ENCODE results near the gene CCDC110. TPM values are rescaled to one million over a fixed set of nuclear protein-coding genes. Genes with fewer than 3 reads are reported as not detected.

CCDC110 gene
- total and polyA plus RNA-seq, 4 donors: 0.31 to 1.8 (median 0.92) TPM

GRCh38 chr4:185465707-185466106 is 5.8 kb downstream of the CCDC110 start:
- Histone ChIP-seq H3K4me3 (no peak overlapping the region), H3K27me3 (ENCODE audit: control insufficient read depth in 3 of 3, insufficient read depth in 3 of 3, low read length in 2 of 3) (peaks cover 0 to 6% (median 0%) of the 10 kb centered on the region in 3 donors), H3K27ac (ENCODE audit: low read depth in 1 of 2, low read length in 1 of 2) (no peak overlapping the region), H3K4me1 (ENCODE audit: control insufficient read depth in 5 of 5, insufficient read depth in 5 of 5, low read length in 5 of 5) (peaks cover 0 to 24% (median 2%) of the 10 kb centered on the region in 5 donors), H3K9me3 (ENCODE audit: control insufficient read depth in 4 of 4, insufficient read depth in 3 of 4, low read length in 3 of 4) (no peaks in the 10 kb centered on the region), H3K9ac (ENCODE audit: insufficient read depth in 1 of 2, low read length in 2 of 2) (no peak overlapping the region), H3K36me3 (ENCODE audit: control insufficient read depth in 4 of 4, insufficient read depth in 4 of 4, low read length in 4 of 4) (no peaks in the 10 kb centered on the region)
- DNase-seq (no peak), ATAC-seq (ENCODE audit: insufficient read depth, low FRiP score) (no peak)
- TF ChIP-seq CTCF (IDR thresholded peaks at IDR 0.05; ENCODE audit: control extremely low read depth, extremely low read depth): no peak
- WGBS, 2 donors: 84 to 89% methylated on average over 3 of the region's 3 CpGs

- H3K4me1 ChIP-seq (ENCODE audit: control insufficient read depth in 5 of 5, insufficient read depth in 5 of 5, low read length in 5 of 5): peaks cover 0 to 24% (median 0%) of the 10 kb centered on the region in 5 donors
- H3K27ac ChIP-seq (ENCODE audit: low read depth in 1 of 2, low read length in 1 of 2): no peak overlapping the region
- H3K9ac ChIP-seq (ENCODE audit: insufficient read depth in 1 of 2, low read length in 2 of 2): no peak overlapping the region
- 11 to 25% methylated on average over 1 of the region's 1 CpG for WGBS, 2 donors
- peaks cover 0 to 6% (median 0%) of the 10 kb centered on the region in 3 donors for H3K27me3 ChIP-seq (ENCODE audit: control insufficient read depth in 3 of 3, insufficient read depth in 3 of 3, low read length in 2 of 3)
- no peaks in the 10 kb centered on the region for H3K9me3 ChIP-seq (ENCODE audit: control insufficient read depth in 4 of 4, insufficient read depth in 3 of 4, low read length in 3 of 4)
- no peak for ATAC-seq (ENCODE audit: insufficient read depth, low FRiP score)
- DNase-seq: peak in 2 of 3 donors; percentile 77 to 83
- H3K4me3 ChIP-seq: no peak overlapping the region
- no peak for TF ChIP-seq CTCF (IDR thresholded peaks at IDR 0.05; ENCODE audit: control extremely low read depth, extremely low read depth)
- H3K36me3 ChIP-seq (ENCODE audit: control insufficient read depth in 4 of 4, insufficient read depth in 4 of 4, low read length in 4 of 4): no peaks in the 10 kb centered on the region
Measured at GRCh38 chr4:185464887-185465286, 6.6 kb downstream of the CCDC110 start.

GRCh38 chr4:185464183-185464582 is 7.3 kb downstream of the CCDC110 start:
- Histone ChIP-seq H3K4me3 (no peak overlapping the region), H3K4me1 (ENCODE audit: control insufficient read depth in 5 of 5, insufficient read depth in 5 of 5, low read length in 5 of 5) (peaks cover 0 to 24% (median 0%) of the 10 kb centered on the region in 5 donors), H3K27ac (ENCODE audit: low read depth in 1 of 2, low read length in 1 of 2) (no peak overlapping the region), H3K9me3 (ENCODE audit: control insufficient read depth in 4 of 4, insufficient read depth in 3 of 4, low read length in 3 of 4) (no peaks in the 10 kb centered on the region), H3K9ac (ENCODE audit: insufficient read depth in 1 of 2, low read length in 2 of 2) (no peak overlapping the region), H3K27me3 (ENCODE audit: control insufficient read depth in 3 of 3, insufficient read depth in 3 of 3, low read length in 2 of 3) (peaks cover 0 to 6% (median 0%) of the 10 kb centered on the region in 3 donors), H3K36me3 (ENCODE audit: control insufficient read depth in 4 of 4, insufficient read depth in 4 of 4, low read length in 4 of 4) (no peaks in the 10 kb centered on the region)
- 61 to 76% methylated on average over 6 of the region's 6 CpGs for WGBS, 2 donors
- ATAC-seq (ENCODE audit: insufficient read depth, low FRiP score) (no peak), DNase-seq (peak in 2 of 3 donors; percentile 30 to 32)
- TF ChIP-seq CTCF (IDR thresholded peaks at IDR 0.05; ENCODE audit: control extremely low read depth, extremely low read depth): no peak

- DNase-seq (peak in 1 of 3 donors; percentile 11), ATAC-seq (ENCODE audit: insufficient read depth, low FRiP score) (no peak)
- WGBS, 2 donors: 90 to 96% methylated on average over 6 of the region's 6 CpGs
- no peak overlapping the region for H3K9ac ChIP-seq (ENCODE audit: insufficient read depth in 1 of 2, low read length in 2 of 2)
- TF ChIP-seq CTCF (IDR thresholded peaks at IDR 0.05; ENCODE audit: control extremely low read depth, extremely low read depth): no peak
- no peaks in the 10 kb centered on the region for H3K36me3 ChIP-seq (ENCODE audit: control insufficient read depth in 4 of 4, insufficient read depth in 4 of 4, low read length in 4 of 4)
- H3K9me3 ChIP-seq (ENCODE audit: control insufficient read depth in 4 of 4, insufficient read depth in 3 of 4, low read length in 3 of 4): no peaks in the 10 kb centered on the region
- H3K27me3 ChIP-seq (ENCODE audit: control insufficient read depth in 3 of 3, insufficient read depth in 3 of 3, low read length in 2 of 3): peaks cover 0 to 2% (median 0%) of the 10 kb centered on the region in 3 donors
- H3K4me3 ChIP-seq: no peak overlapping the region
- peaks cover 0 to 24% (median 0%) of the 10 kb centered on the region in 5 donors for H3K4me1 ChIP-seq (ENCODE audit: control insufficient read depth in 5 of 5, insufficient read depth in 5 of 5, low read length in 5 of 5)
- no peak overlapping the region for H3K27ac ChIP-seq (ENCODE audit: low read depth in 1 of 2, low read length in 1 of 2)
Measured at GRCh38 chr4:185463541-185463940, 8.0 kb downstream of the CCDC110 start.

All from lung (tissue), 12 donors.